ENCODE results near the gene LSAMP.

DNA sequence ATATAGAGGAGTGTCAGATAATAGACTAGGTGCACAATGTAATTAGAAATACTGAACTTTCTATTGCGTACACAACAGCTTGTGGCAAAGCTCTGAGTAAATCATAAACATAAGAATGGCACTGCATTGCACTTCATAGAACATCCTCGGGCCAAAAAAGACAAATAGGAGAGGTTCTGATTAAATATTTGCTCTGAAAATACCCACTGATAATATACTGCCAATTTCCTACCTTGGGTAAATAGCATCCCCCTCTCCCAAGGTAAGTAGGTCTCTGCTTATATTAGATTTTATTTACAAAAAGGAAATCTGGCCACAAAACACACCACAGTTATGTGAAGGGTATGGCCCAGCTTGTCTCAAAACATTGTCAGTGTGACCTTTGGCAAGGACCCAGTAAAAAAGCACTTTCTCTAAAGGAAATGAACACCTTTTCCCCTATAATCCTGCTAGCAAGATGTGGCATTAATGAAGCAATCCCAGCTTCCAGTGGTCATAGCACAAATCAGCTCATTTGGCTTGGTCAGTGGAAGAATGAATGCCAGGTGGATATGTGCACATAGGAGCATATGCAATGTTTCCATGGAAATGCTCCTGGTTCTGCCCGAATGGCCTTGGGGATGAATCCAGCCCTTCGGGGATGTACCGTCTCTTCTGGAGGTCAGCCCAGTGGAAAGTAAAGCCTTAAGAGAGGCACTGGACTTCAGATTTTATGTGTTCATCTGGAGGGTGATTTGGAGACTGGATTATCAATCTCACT lies 315.9 kb downstream of the LSAMP start:
- TF ChIP-seq CTCF (IDR thresholded peaks at IDR 0.05): no peak
- no peak for TF ChIP-seq POLR2A (IDR thresholded peaks at IDR 0.05)

All from lower leg skin (tissue), 3 donors.